Measurements from ENCODE around the gene FAM53B. TPM values are rescaled to one million over a fixed set of nuclear protein-coding genes. Genes with fewer than 3 reads are reported as not detected.
A peak's percentile ranks its signal among the peaks of the same experiment; 100 is the strongest.

FAM53B gene
- total and polyA plus RNA-seq, 4 donors, result 14.6 to 45.4 (median 18.2) TPM

DNA sequence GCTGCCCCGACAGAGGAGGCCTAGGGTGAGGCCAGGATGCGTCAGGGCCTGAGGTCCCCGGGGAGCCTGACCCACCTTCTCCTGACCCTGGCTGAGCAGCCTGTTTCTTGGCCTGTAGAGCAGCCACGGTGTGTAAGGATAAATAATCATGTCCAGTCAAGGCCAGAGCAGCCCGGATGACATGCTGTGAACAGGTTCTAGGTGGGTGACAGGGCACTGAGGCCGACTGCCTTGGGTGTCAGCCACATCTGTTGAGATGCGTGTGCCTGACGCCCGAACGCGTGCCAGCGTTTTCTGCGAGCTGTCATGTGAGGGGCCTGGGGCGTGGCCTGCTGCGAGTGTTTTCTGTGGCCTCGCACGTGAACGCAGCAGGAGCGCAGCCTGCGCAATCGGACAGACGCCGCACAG, 118.3 kb downstream of the FAM53B start:
- Histone ChIP-seq H3K36me3 (ENCODE audit: control insufficient read depth in 4 of 4, insufficient read depth in 4 of 4, low read length in 4 of 4) (peaks cover 0 to 13% (median 0%) of the 10 kb centered on the region in 4 donors), H3K9me3 (ENCODE audit: control insufficient read depth in 4 of 4, insufficient read depth in 3 of 4, low read length in 3 of 4) (no peaks in the 10 kb centered on the region), H3K4me3 (no peak overlapping the region), H3K27me3 (ENCODE audit: control insufficient read depth in 3 of 3, insufficient read depth in 3 of 3, low read length in 2 of 3) (no peaks in the 10 kb centered on the region), H3K9ac (ENCODE audit: insufficient read depth in 1 of 2, low read length in 2 of 2) (no peak overlapping the region), H3K4me1 (ENCODE audit: control insufficient read depth in 5 of 5, insufficient read depth in 5 of 5, low read length in 5 of 5) (peaks cover 0 to 28% (median 14%) of the 10 kb centered on the region in 5 donors), H3K27ac (ENCODE audit: low read depth in 1 of 2, low read length in 1 of 2) (peak overlapping the region in 1 of 2 donors; percentile 5)
- WGBS, 2 donors, result 91 to 93% methylated on average over 23 of the region's 23 CpGs
- DNase-seq, result no peak
- no peak for ATAC-seq (ENCODE audit: insufficient read depth, low FRiP score)
- TF ChIP-seq CTCF (IDR thresholded peaks at IDR 0.05; ENCODE audit: control extremely low read depth, extremely low read depth), result no peak

GRCh38 chr10:124624895-124625294, 119.3 kb downstream of the FAM53B start:
- ATAC-seq (ENCODE audit: insufficient read depth, low FRiP score) (no peak), DNase-seq (no peak)
- no peaks in the 10 kb centered on the region for H3K9me3 ChIP-seq (ENCODE audit: control insufficient read depth in 4 of 4, insufficient read depth in 3 of 4, low read length in 3 of 4)
- no peak for TF ChIP-seq CTCF (IDR thresholded peaks at IDR 0.05; ENCODE audit: control extremely low read depth, extremely low read depth)
- H3K9ac ChIP-seq (ENCODE audit: insufficient read depth in 1 of 2, low read length in 2 of 2), result no peak overlapping the region
- 90 to 96% methylated on average over 16 of the region's 16 CpGs for WGBS, 2 donors
- no peak overlapping the region for H3K27ac ChIP-seq (ENCODE audit: low read depth in 1 of 2, low read length in 1 of 2)
- H3K4me1 ChIP-seq (ENCODE audit: control insufficient read depth in 5 of 5, insufficient read depth in 5 of 5, low read length in 5 of 5), result peaks cover 0 to 26% (median 12%) of the 10 kb centered on the region in 5 donors
- peaks cover 0 to 13% (median 1%) of the 10 kb centered on the region in 4 donors for H3K36me3 ChIP-seq (ENCODE audit: control insufficient read depth in 4 of 4, insufficient read depth in 4 of 4, low read length in 4 of 4)
- H3K27me3 ChIP-seq (ENCODE audit: control insufficient read depth in 3 of 3, insufficient read depth in 3 of 3, low read length in 2 of 3), result no peaks in the 10 kb centered on the region
- H3K4me3 ChIP-seq, result no peak overlapping the region

GRCh38 chr10:124624466-124624865, 119.7 kb downstream of the FAM53B start:
- Histone ChIP-seq H3K36me3 (ENCODE audit: control insufficient read depth in 4 of 4, insufficient read depth in 4 of 4, low read length in 4 of 4) (peaks cover 0 to 13% (median 1%) of the 10 kb centered on the region in 4 donors), H3K9me3 (ENCODE audit: control insufficient read depth in 4 of 4, insufficient read depth in 3 of 4, low read length in 3 of 4) (no peaks in the 10 kb centered on the region), H3K27me3 (ENCODE audit: control insufficient read depth in 3 of 3, insufficient read depth in 3 of 3, low read length in 2 of 3) (no peaks in the 10 kb centered on the region), H3K4me3 (no peak overlapping the region), H3K27ac (ENCODE audit: low read depth in 1 of 2, low read length in 1 of 2) (no peak overlapping the region), H3K4me1 (ENCODE audit: control insufficient read depth in 5 of 5, insufficient read depth in 5 of 5, low read length in 5 of 5) (peaks cover 0 to 28% (median 12%) of the 10 kb centered on the region in 5 donors), H3K9ac (ENCODE audit: insufficient read depth in 1 of 2, low read length in 2 of 2) (no peak overlapping the region)
- ATAC-seq (ENCODE audit: insufficient read depth, low FRiP score), result no peak
- 91 to 96% methylated on average over 9 of the region's 9 CpGs for WGBS, 2 donors
- TF ChIP-seq CTCF (IDR thresholded peaks at IDR 0.05; ENCODE audit: control extremely low read depth, extremely low read depth), result no peak
- no peak for DNase-seq

DNA sequence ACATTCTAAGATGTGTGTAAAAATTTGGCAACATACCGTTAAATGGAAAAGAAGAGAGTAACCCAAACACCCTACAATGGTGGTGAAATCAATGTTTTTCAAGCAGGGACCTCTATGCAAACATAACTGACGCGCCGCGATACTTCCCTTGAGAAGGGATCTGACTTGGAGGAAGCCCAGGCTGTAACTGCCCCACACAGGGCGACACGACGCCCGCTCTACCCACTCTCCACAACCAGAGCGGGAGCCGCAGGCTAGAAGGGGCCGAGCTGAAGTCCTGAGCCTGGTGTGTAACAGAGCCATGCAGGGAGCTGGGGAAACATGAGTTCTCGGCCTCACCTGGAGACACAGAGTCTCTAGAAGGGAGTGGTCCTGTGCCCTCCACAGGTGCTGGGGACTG, 120.2 kb downstream of the FAM53B start:
- H3K27ac ChIP-seq (ENCODE audit: low read depth in 1 of 2, low read length in 1 of 2), result no peak overlapping the region
- no peaks in the 10 kb centered on the region for H3K9me3 ChIP-seq (ENCODE audit: control insufficient read depth in 4 of 4, insufficient read depth in 3 of 4, low read length in 3 of 4)
- no peak for TF ChIP-seq CTCF (IDR thresholded peaks at IDR 0.05; ENCODE audit: control extremely low read depth, extremely low read depth)
- no peak overlapping the region for H3K9ac ChIP-seq (ENCODE audit: insufficient read depth in 1 of 2, low read length in 2 of 2)
- WGBS, 2 donors, result 80 to 86% methylated on average over 13 of the region's 13 CpGs
- H3K4me3 ChIP-seq, result no peak overlapping the region
- H3K27me3 ChIP-seq (ENCODE audit: control insufficient read depth in 3 of 3, insufficient read depth in 3 of 3, low read length in 2 of 3), result no peaks in the 10 kb centered on the region
- DNase-seq (no peak), ATAC-seq (ENCODE audit: insufficient read depth, low FRiP score) (no peak)
- peaks cover 0 to 30% (median 16%) of the 10 kb centered on the region in 5 donors for H3K4me1 ChIP-seq (ENCODE audit: control insufficient read depth in 5 of 5, insufficient read depth in 5 of 5, low read length in 5 of 5)
- H3K36me3 ChIP-seq (ENCODE audit: control insufficient read depth in 4 of 4, insufficient read depth in 4 of 4, low read length in 4 of 4), result peaks cover 0 to 13% (median 1%) of the 10 kb centered on the region in 4 donors
